ENCODE results near the gene RALGAPA2. TPM values are rescaled to one million over a fixed set of nuclear protein-coding genes. Genes with fewer than 3 reads are reported as not detected.
A peak's percentile ranks its signal among the peaks of the same experiment; 100 is the strongest.

The RALGAPA2 gene
- total RNA-seq, 3 donors from 2014 or later = 34.6 to 74.1 (median 46.0) TPM

DNA sequence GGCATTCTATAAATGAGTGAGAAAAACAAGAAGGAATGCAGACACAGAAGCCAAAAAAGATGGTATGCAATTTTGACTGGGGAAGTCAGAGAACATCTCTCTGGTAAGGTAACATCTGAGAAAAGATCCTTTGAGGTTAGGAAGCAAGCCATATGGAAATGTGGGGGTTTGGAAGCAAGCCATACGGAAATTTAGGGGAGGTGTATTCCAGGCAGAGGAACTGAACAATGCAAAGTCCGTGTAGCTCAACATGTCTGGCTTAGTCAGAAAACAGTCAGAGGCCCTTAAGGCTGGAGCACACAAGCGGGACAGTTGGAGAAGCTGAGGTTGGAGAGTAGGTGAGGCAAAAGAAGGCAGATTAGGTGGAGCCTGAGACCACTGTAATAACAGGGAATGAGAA, 35.3 kb downstream of the RALGAPA2 start:
- Histone ChIP-seq H3K36me3 (peaks cover 3% of the 10 kb centered on the region), H3K9me3 (no peaks in the 10 kb centered on the region), H3K4me1 (no peaks in the 10 kb centered on the region), H3K27ac (no peak overlapping the region), H3K4me3 (no peak overlapping the region), H3K27me3 (no peaks in the 10 kb centered on the region)
- TF ChIP-seq POLR2AphosphoS5 (IDR thresholded peaks at IDR 0.05) = no peak
- TF ChIP-seq POLR2A (IDR thresholded peaks at IDR 0.05) = no peak
- TF ChIP-seq, protein P1, sequence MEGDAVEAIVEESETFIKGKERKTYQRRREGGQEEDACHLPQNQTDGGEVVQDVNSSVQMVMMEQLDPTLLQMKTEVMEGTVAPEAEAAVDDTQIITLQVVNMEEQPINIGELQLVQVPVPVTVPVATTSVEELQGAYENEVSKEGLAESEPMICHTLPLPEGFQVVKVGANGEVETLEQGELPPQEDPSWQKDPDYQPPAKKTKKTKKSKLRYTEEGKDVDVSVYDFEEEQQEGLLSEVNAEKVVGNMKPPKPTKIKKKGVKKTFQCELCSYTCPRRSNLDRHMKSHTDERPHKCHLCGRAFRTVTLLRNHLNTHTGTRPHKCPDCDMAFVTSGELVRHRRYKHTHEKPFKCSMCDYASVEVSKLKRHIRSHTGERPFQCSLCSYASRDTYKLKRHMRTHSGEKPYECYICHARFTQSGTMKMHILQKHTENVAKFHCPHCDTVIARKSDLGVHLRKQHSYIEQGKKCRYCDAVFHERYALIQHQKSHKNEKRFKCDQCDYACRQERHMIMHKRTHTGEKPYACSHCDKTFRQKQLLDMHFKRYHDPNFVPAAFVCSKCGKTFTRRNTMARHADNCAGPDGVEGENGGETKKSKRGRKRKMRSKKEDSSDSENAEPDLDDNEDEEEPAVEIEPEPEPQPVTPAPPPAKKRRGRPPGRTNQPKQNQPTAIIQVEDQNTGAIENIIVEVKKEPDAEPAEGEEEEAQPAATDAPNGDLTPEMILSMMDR (IDR thresholded peaks at IDR 0.05) = no peak
- intact Hi-C loops (cut with DNase I; ENCODE audit: low total_unique reads) = no loop called here
- DNase-seq (ENCODE audit: low spot score in 2 of 2) = no peak

GRCh38 chr20:20668639-20669038, 43.8 kb downstream of the RALGAPA2 start:
- Histone ChIP-seq H3K4me1 (no peaks in the 10 kb centered on the region), H3K27me3 (no peaks in the 10 kb centered on the region), H3K9me3 (no peaks in the 10 kb centered on the region), H3K27ac (no peak overlapping the region), H3K4me3 (no peak overlapping the region), H3K36me3 (no peaks in the 10 kb centered on the region)
- TF ChIP-seq POLR2AphosphoS5 (IDR thresholded peaks at IDR 0.05) (no peak), POLR2A (IDR thresholded peaks at IDR 0.05) (no peak)
- TF ChIP-seq, protein P1 (IDR thresholded peaks at IDR 0.05) = no peak
- intact Hi-C loops (cut with DNase I; ENCODE audit: low total_unique reads) = no loop called here
- DNase-seq (ENCODE audit: low spot score in 2 of 2) = no peak

GRCh38 chr20:20666359-20666758, 46.1 kb downstream of the RALGAPA2 start:
- Histone ChIP-seq H3K27me3 (no peaks in the 10 kb centered on the region), H3K36me3 (no peaks in the 10 kb centered on the region), H3K27ac (no peak overlapping the region), H3K4me3 (no peak overlapping the region), H3K4me1 (no peaks in the 10 kb centered on the region), H3K9me3 (no peaks in the 10 kb centered on the region)
- intact Hi-C loops (cut with DNase I; ENCODE audit: low total_unique reads) = no loop called here
- no peak for TF ChIP-seq POLR2AphosphoS5 (IDR thresholded peaks at IDR 0.05)
- no peak for DNase-seq (ENCODE audit: low spot score in 2 of 2)

GRCh38 chr20:20665606-20666332, 46.7 kb downstream of the RALGAPA2 start:
- TF ChIP-seq, protein P1 (IDR thresholded peaks at IDR 0.05) = no peak
- no peak for TF ChIP-seq POLR2AphosphoS5 (IDR thresholded peaks at IDR 0.05)
- TF ChIP-seq POLR2A (IDR thresholded peaks at IDR 0.05) = no peak
- no peaks in the 10 kb centered on the region for H3K9me3 ChIP-seq
- no peak overlapping the region for H3K27ac ChIP-seq
- intact Hi-C loops (cut with DNase I; ENCODE audit: low total_unique reads) = no loop called here
- no peaks in the 10 kb centered on the region for H3K27me3 ChIP-seq
- no peak for DNase-seq (ENCODE audit: low spot score in 2 of 2)
- H3K4me1 ChIP-seq = no peaks in the 10 kb centered on the region
- no peaks in the 10 kb centered on the region for H3K36me3 ChIP-seq
- H3K4me3 ChIP-seq = no peak overlapping the region

DNA sequence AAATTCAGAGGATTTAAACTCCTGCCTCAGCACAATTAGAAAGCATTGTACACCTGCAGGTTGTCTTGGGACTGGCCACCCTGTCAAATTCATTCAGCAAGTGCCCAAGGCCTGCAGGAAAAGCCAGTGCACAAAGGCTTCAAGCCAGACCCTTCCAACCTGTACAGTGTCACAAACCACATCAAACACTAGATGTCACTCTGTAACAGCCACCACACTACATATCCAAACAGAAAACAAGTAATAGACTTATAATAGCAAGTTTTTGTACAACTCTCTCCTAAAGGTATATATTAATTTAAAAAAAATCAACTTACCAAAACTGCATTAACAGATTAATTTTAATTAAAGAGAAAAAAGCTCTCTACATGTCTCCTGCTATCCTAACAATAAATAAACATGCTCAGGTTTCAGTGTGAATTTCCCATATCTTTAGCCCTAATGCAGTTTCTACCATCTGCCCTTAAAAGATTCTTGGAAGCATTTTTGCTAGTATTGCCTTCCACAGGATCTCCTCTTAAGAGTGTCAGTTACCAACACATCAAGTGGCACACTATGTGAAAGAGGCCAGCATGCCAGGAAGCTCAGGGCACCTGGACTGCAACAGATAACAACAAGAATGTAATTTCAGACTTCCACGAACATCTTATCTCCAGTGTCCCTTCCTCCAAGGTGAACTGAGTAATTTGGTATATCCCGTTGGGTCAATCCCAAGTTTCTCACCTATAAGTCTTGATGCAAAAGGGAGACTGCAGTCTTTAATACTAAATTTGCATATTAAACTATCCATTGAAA, 47.5 kb downstream of the RALGAPA2 start:
- H3K27me3 ChIP-seq = no peaks in the 10 kb centered on the region
- DNase-seq (ENCODE audit: low spot score in 2 of 2) = no peak
- H3K27ac ChIP-seq = no peak overlapping the region
- intact Hi-C loops (cut with DNase I; ENCODE audit: low total_unique reads) = no loop called here
- no peaks in the 10 kb centered on the region for H3K9me3 ChIP-seq
- H3K4me3 ChIP-seq = no peak overlapping the region
- no peaks in the 10 kb centered on the region for H3K4me1 ChIP-seq
- TF ChIP-seq, protein P1 (IDR thresholded peaks at IDR 0.05) = peak in 2 of 3 donors; percentile 37 to 54
- TF ChIP-seq POLR2AphosphoS5 (IDR thresholded peaks at IDR 0.05) (no peak), POLR2A (IDR thresholded peaks at IDR 0.05) (no peak)
- no peaks in the 10 kb centered on the region for H3K36me3 ChIP-seq

All from breast epithelium (tissue), 4 donors.